Caco-2 (cell line): ENCODE results near the gene DENND2D. TPM values are rescaled to one million over a fixed set of nuclear protein-coding genes. Genes with fewer than 3 reads are reported as not detected.

Experiments
- BruUV-seq: library from RNA; stranded (reverse); fragments of 400-500 nt; replicated peaks from 2 replicates; lab custom pipeline; 2021; lab: Mats Ljungman, UMichigan
- CTCF ChIA-PET: fragments of 300-600 bp; sonication (Branson Sonifier 250); formaldehyde crosslinking; loops from one replicate; lab custom pipeline; 2022; ENCODE audit warnings: antibody characterized with exemption; lab: Charles Lee
- POLR2A ChIA-PET: fragments of 300-600 bp; sonication (Branson Sonifier 250); formaldehyde crosslinking; loops from one replicate; lab custom pipeline; 2022; ENCODE audit warnings: antibody characterized with exemption; lab: Charles Lee
- DNase-seq, 2 experiments: peaks; one replicate each; pipeline versions ENCODE4 v3.0.0 to v3.0.0-alpha.2; 2020 to 2022
- H3K27me3 ChIP-seq: replicated peaks from 2 replicates; pipeline ENCODE4 v1.6.0; 2011; ENCODE audit warnings: low read length; ENCODE audit not compliant: control insufficient read depth, insufficient read depth
- H3K36me3 ChIP-seq: 2 replicates; pipeline ENCODE4 v1.5.1; 2011; ENCODE audit warnings: low read length; ENCODE audit not compliant: control insufficient read depth, insufficient read depth
- H3K4me1 ChIP-seq: fragments of 250-450 bp; sonication (Bioruptor Pico); 2 replicates; pipeline ENCODE4 v1.5.1; 2020; ENCODE audit warnings: mild to moderate bottlenecking
- H3K4me3 ChIP-seq: 2 replicates; pipeline ENCODE4 v1.5.1; 2011; ENCODE audit warnings: low read depth, mild to moderate bottlenecking, control low read depth, low read length
- H3K9me3 ChIP-seq: fragments of 250-450 bp; sonication (Bioruptor Pico); 2 replicates; pipeline ENCODE4 v1.5.1; 2020; ENCODE audit warnings: mild to moderate bottlenecking, moderate library complexity
- H3K27ac Mint-ChIP-seq: one replicate; pipeline ENCODE4 v1.8.0; 2022; ENCODE audit warnings: mixed read lengths; ENCODE audit not compliant: unreplicated experiment
- H3K27me3 Mint-ChIP-seq: one replicate; pipeline ENCODE4 v1.8.0; 2022; ENCODE audit warnings: mixed read lengths; ENCODE audit not compliant: insufficient read depth, unreplicated experiment
- H3K36me3 Mint-ChIP-seq: one replicate; pipeline ENCODE4 v1.8.0; 2022; ENCODE audit warnings: mild to moderate bottlenecking, mixed read lengths; ENCODE audit not compliant: insufficient read depth, unreplicated experiment
- H3K4me1 Mint-ChIP-seq: one replicate; pipeline ENCODE4 v1.8.0; 2022; ENCODE audit warnings: low read depth, mixed read lengths; ENCODE audit not compliant: unreplicated experiment
- H3K4me3 Mint-ChIP-seq: one replicate; pipeline ENCODE4 v1.8.0; 2022; ENCODE audit warnings: mild to moderate bottlenecking, moderate library complexity, mixed read lengths; ENCODE audit not compliant: unreplicated experiment
- H3K9me3 Mint-ChIP-seq: one replicate; pipeline ENCODE4 v1.8.0; 2022; ENCODE audit warnings: mixed read lengths; ENCODE audit not compliant: unreplicated experiment
- intact Hi-C: fragments of 100-400 bp; cut with micrococcal nuclease; formaldehyde crosslinking; loops from one replicate; pipeline ENCODE4 v1.10.0; 2022; ENCODE audit not compliant: unreplicated experiment
- total RNA-seq: library from RNA; stranded (reverse); gene quantifications from 2 replicates; pipeline ENCODE4 v1.2.3, GENCODE V29; 2022
- TF ChIP-seq, protein P1 (sequence below), 2 experiments: fragments of 200-600 bp in 1 of 2; IDR thresholded peaks; 1 replicate in 1 of 2; 2 replicates in 1 of 2; pipeline versions ENCODE4 v1.5.1 to v1.8.0; 2011 to 2022; ENCODE audit warnings: antibody characterized with exemption in 1 of 2, control low read depth in 1 of 2, inconsistent platforms in 1 of 2, low read depth in 1 of 2, low read length in 1 of 2, mild to moderate bottlenecking in 1 of 2, moderate library complexity in 1 of 2; ENCODE audit not compliant: insufficient read depth in 1 of 2, severe bottlenecking in 1 of 2, unreplicated experiment in 1 of 2

Gene DENND2D
- total RNA-seq, 1 experiment from 2014 or later: 20.4 TPM

DNA sequence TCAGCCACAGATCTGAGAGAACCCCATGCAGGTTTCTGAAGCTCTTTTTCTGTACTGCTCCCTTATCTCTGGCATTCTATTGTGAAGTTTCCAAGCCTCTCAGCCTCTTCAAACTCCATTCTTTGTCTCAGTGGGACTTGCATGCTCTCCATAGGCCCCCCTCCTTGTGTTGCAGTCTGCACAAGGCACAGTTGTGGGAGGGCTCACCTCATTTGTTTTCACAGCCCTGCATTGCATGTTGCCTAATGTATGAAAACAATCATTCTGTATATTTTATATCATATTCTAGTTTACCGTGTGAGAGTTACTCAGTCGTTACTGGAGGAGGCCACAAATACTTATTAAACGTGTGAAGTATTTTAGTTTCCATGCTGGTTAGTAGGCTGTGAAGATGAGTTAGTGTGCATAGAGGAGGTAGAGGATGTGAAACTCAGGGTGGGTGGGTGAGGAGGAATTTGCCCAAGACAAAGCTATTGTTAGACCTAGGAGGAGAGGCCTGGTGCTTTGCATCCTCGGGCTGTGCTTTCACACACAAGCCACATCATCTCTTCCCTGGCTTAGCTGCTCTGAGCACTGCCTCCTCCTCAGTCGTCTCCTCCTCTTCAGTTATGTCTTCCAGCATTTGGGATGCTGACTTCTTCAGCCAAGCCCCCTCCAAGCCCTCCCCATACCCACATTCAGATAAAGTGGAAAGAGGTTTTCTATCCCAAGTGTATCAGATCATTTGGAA is 19.3 kb upstream of the DENND2D start:
- no peaks in the 10 kb centered on the region for H3K27me3 Mint-ChIP-seq
- intact Hi-C loops: loop anchor here (5.0 kb wide), 1 partner anchor 128 kb away; no protein-coding TSS in a partner anchor

DNA sequence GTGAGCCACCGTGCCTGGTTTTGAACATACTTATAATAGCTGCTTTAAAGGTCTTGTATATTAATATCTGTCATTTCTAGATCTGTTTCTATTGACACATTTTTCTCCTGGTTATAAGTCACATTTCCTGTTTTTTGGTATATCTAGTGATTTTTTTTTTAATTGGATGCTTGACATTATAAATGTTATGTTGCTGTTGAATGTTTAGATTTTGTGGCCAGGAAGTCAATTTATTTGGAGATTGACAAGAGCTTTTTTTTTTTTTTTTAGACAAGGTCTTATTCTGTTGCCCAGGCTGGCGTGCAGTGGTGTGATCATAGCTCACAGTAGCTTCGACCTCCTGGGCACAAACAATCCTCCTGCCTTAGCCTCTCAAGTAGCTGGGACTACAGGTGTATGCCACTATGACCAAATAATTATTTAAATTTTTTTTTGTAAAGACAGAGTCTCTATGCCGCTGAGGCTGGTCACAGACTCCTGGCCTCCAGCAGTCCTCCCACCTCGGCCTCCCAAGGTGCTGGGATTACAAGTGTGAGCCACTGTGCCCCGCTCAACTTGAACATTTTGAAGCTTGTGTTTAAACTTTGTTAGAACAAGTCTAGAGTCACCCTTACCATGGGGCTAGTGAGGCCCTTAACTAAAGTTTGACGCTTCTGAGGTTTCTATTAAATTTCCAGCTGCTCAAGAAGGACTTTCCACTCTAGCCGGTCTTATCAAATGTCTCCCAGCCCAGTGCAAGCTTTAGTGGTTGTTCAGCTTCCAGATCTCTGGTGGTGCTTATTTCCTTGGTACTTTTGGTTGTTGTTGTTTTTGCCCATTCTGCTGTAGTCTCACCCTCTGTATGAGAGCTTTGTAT is 18.5 kb upstream of the DENND2D start:
- no peaks in the 10 kb centered on the region for H3K27me3 ChIP-seq
- Mint-ChIP-seq H3K36me3 (peaks cover 9% of the 10 kb centered on the region), H3K4me1 (peaks cover 46% of the 10 kb centered on the region), H3K9me3 (no peaks in the 10 kb centered on the region), H3K27ac (no peak overlapping the region), H3K27me3 (no peaks in the 10 kb centered on the region), H3K4me3 (no peak overlapping the region)
- no peaks in the 10 kb centered on the region for H3K36me3 ChIP-seq
- ChIA-PET CTCF (interaction anchor here (1.4 kb wide), 1 partner anchor 115 kb away, joined by 3 read pairs; no protein-coding TSS in a partner anchor), POLR2A (no interaction called here)
- no peaks in the 10 kb centered on the region for H3K9me3 ChIP-seq
- TF ChIP-seq, protein P1, sequence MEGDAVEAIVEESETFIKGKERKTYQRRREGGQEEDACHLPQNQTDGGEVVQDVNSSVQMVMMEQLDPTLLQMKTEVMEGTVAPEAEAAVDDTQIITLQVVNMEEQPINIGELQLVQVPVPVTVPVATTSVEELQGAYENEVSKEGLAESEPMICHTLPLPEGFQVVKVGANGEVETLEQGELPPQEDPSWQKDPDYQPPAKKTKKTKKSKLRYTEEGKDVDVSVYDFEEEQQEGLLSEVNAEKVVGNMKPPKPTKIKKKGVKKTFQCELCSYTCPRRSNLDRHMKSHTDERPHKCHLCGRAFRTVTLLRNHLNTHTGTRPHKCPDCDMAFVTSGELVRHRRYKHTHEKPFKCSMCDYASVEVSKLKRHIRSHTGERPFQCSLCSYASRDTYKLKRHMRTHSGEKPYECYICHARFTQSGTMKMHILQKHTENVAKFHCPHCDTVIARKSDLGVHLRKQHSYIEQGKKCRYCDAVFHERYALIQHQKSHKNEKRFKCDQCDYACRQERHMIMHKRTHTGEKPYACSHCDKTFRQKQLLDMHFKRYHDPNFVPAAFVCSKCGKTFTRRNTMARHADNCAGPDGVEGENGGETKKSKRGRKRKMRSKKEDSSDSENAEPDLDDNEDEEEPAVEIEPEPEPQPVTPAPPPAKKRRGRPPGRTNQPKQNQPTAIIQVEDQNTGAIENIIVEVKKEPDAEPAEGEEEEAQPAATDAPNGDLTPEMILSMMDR (IDR thresholded peaks at IDR 0.05; ENCODE audit: insufficient read depth in 1 of 2, low read depth in 1 of 2, low read length in 1 of 2, severe bottlenecking in 1 of 2, unreplicated experiment in 1 of 2): no peak
- peaks cover 35% of the 10 kb centered on the region for H3K4me1 ChIP-seq
- DNase-seq: no peak
- no TSS peak for BruUV-seq
- no peak overlapping the region for H3K4me3 ChIP-seq
- intact Hi-C loops: no loop called here

More for the DNA sequence above, 19.3 kb upstream of the DENND2D start:
- H3K4me3 Mint-ChIP-seq: no peak overlapping the region
- peaks cover 38% of the 10 kb centered on the region for H3K4me1 Mint-ChIP-seq
- H3K4me1 ChIP-seq: peaks cover 29% of the 10 kb centered on the region
- no peaks in the 10 kb centered on the region for H3K27me3 ChIP-seq
- ChIA-PET CTCF (interaction anchor here (1.4 kb wide), 1 partner anchor 114 kb away, joined by 3 read pairs; no protein-coding TSS in a partner anchor), POLR2A (no interaction called here)
- H3K27ac Mint-ChIP-seq: no peak overlapping the region
- H3K9me3 Mint-ChIP-seq: no peaks in the 10 kb centered on the region
- no peak for DNase-seq
- no peaks in the 10 kb centered on the region for H3K9me3 ChIP-seq
- no TSS peak for BruUV-seq
- H3K4me3 ChIP-seq: no peak overlapping the region
- H3K36me3 ChIP-seq: no peaks in the 10 kb centered on the region
- peaks cover 9% of the 10 kb centered on the region for H3K36me3 Mint-ChIP-seq
- TF ChIP-seq, protein P1 (IDR thresholded peaks at IDR 0.05; ENCODE audit: insufficient read depth in 1 of 2, low read depth in 1 of 2, low read length in 1 of 2, severe bottlenecking in 1 of 2, unreplicated experiment in 1 of 2): no peak

DNA sequence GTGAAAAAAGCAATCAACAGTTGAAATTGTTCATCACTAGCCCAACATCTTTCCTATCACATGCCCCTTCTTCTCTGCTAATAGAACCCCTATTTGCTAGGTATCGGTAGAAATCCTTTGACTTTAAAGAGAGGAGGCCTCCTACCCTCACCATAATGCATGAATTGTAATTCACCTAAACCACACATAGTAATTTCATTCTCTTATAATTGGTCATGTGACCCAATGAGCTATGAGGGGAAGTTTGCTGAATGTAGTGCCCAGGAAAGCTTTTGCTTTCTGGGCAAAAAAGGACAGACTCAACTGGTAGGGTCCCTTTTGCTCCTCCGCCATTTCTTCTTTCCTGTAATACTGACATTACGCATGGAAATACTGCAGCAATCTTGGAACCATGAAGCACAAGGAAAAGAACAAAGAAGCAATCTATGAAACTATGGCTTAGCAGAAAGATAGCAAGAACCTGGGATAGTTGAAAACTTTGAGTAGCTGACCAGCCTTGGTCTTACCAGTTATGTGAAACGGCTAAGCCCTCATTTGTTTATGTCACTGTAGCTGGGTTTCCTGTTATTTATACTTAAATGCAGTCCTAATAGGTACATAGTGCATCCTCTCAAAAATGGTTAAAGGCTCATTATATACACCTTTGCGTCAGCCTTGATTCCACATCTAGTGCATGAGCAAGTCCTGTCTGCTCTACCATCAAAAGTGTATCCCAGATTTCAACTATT is 16.9 kb upstream of the DENND2D start:
- ChIA-PET CTCF (no interaction called here), POLR2A (no interaction called here)
- no peaks in the 10 kb centered on the region for H3K27me3 Mint-ChIP-seq
- peaks cover 30% of the 10 kb centered on the region for H3K4me1 ChIP-seq
- peaks cover 50% of the 10 kb centered on the region for H3K4me1 Mint-ChIP-seq
- H3K36me3 Mint-ChIP-seq: peaks cover 3% of the 10 kb centered on the region
- intact Hi-C loops: no loop called here
- no peaks in the 10 kb centered on the region for H3K9me3 ChIP-seq
- no peaks in the 10 kb centered on the region for H3K27me3 ChIP-seq
- peak overlapping the region; percentile 63 for H3K27ac Mint-ChIP-seq
- H3K9me3 Mint-ChIP-seq: no peaks in the 10 kb centered on the region
- no peak overlapping the region for H3K4me3 Mint-ChIP-seq
- no peak for DNase-seq
- BruUV-seq: no TSS peak
- TF ChIP-seq, protein P1 (IDR thresholded peaks at IDR 0.05; ENCODE audit: insufficient read depth in 1 of 2, low read depth in 1 of 2, low read length in 1 of 2, severe bottlenecking in 1 of 2, unreplicated experiment in 1 of 2): no peak
- H3K4me3 ChIP-seq: no peak overlapping the region
- H3K36me3 ChIP-seq: no peaks in the 10 kb centered on the region
